Spleen (tissue), 11 donors: ENCODE data around the gene ZNF385B. TPM values are rescaled to one million over a fixed set of nuclear protein-coding genes. Genes with fewer than 3 reads are reported as not detected.

Experiments
- DNase-seq: peaks from one replicate; pipeline ENCODE4 v3.0.0-alpha.2; 2020
- H3K27ac ChIP-seq, 8 donors: fragments of 200-600 bp; sonication (generic) in 7 of 8; 1 replicate in 4 of 8; 2 replicates in 4 of 8; pipeline versions ENCODE4 v1.5.0 to v1.8.0; 2016 to 2021; ENCODE audit warnings: inconsistent platforms in 4 of 8, mild to moderate bottlenecking in 4 of 8, moderate library complexity in 1 of 8
- H3K27me3 ChIP-seq, 7 donors: fragments of 200-600 bp; sonication (generic) in 6 of 7; replicated peaks in 1 of 7; 1 replicate in 4 of 7; 2 replicates in 3 of 7; pipeline versions ENCODE4 v1.5.0 to v1.8.0; 2016 to 2021; ENCODE audit warnings: inconsistent platforms in 3 of 7, mild to moderate bottlenecking in 1 of 7
- H3K36me3 ChIP-seq, 6 donors: fragments of 200-600 bp; sonication (generic) in 5 of 6; 1 replicate in 4 of 6; 2 replicates in 2 of 6; pipeline versions ENCODE4 v1.5.0 to v1.8.0; 2016 to 2021; ENCODE audit warnings: inconsistent platforms in 2 of 6
- H3K4me1 ChIP-seq, 6 donors: fragments of 200-600 bp; sonication (generic) in 5 of 6; 1 replicate in 3 of 6; 2 replicates in 3 of 6; pipeline versions ENCODE4 v1.5.0 to v1.8.0; 2016 to 2021; ENCODE audit warnings: inconsistent platforms in 3 of 6
- H3K4me3 ChIP-seq, 8 donors: fragments of 200-600 bp; sonication (generic) in 7 of 8; 1 replicate in 4 of 8; 2 replicates in 4 of 8; pipeline versions ENCODE4 v1.5.0 to v1.8.0; 2016 to 2021; ENCODE audit warnings: inconsistent platforms in 4 of 8, mild to moderate bottlenecking in 4 of 8, moderate library complexity in 2 of 8
- H3K9me3 ChIP-seq, 8 donors: fragments of 200-600 bp; sonication (generic) in 7 of 8; 1 replicate in 4 of 8; 2 replicates in 4 of 8; pipeline versions ENCODE4 v1.5.0 to v1.8.0; 2016 to 2021; ENCODE audit warnings: inconsistent platforms in 4 of 8
- POLR2A ChIP-seq, 3 donors: fragments of 450-650 bp; IDR thresholded peaks; one replicate each; pipeline ENCODE4 v1.5.1; 2017; ENCODE audit warnings: antibody characterized with exemption in 3 of 3, mild to moderate bottlenecking in 1 of 3
- POLR2AphosphoS5 ChIP-seq, 3 donors: sonication (generic); formaldehyde crosslinking; IDR thresholded peaks; one replicate each; pipeline ENCODE4 v1.5.1; 2017; ENCODE audit warnings: antibody characterized with exemption in 3 of 3
- WGBS, 5 donors: extraction: QIAGEN DNeasy Blood & Tissue Kit in 3 of 5; methylation state at CpG; one replicate each; pipeline versions ENCODE4 v1.1.5 to v1.1.7; 2013 to 2018; 5-methylcytosine and 5-hydroxymethylcytosine counted together
- intact Hi-C: fragments of 100-400 bp; cut with DNase I; formaldehyde crosslinking; loops from one replicate; pipeline ENCODE4 v1.15.0; 2023; ENCODE audit warnings: low total_unique reads
- polyA plus RNA-seq, 3 donors: library from polyadenylated mRNA; stranded (reverse); fragments of 200-250 nt; gene quantifications; one replicate each; pipeline ENCODE4 v1.2.1, GENCODE V29; 2013
- total RNA-seq, 7 donors: library from RNA; depleted of rRNA in 3 of 7; stranded (reverse); fragments of >200 nt in 3 of 7; fragmentation: NEBNext Ultra II Directional in 4 of 7; extraction: Animal tissue kit (Norgen Biotek cat#: 25700) in 4 of 7; gene quantifications; one replicate each; pipeline versions ENCODE4 v1.1.0 to v1.2.1, GENCODE V29; 2016 to 2021
- TF ChIP-seq, protein P1 (sequence below), 11 experiments: fragments of 200-600 bp in 7 of 11; fragments of 450-650 bp in 4 of 11; sonication (generic) in 4 of 11; IDR thresholded peaks in 8 of 11; conservative IDR thresholded peaks in 3 of 11; 1 replicate in 7 of 11; 2 replicates in 4 of 11; pipeline versions ENCODE4 v1.4.0 to v1.8.0; 2016 to 2021; ENCODE audit warnings: antibody characterized with exemption in 11 of 11, inconsistent platforms in 4 of 11, mild to moderate bottlenecking in 1 of 11
- donor health status: healthy with polysubstance abuse.
- donor health status: DM: no; HTN: no; CAD: no; lungs with moderate emphysema.
- donor health status: DM: no; HTN: no; CAD: no.
- donor health status: Bipolar disorder and iron deficiency.
- donor health status: healthy.
- donor health status: DM: no; HTN: no; CAD: no.
- donor health status: DM: yes; HTN: yes; CAD: no.

ZNF385B gene
- total and polyA plus RNA-seq, 10 donors, result 0.03 to 4.3 (median 0.37) TPM; not detected in 3

GRCh38 chr2:179442206-179442605 lies 419.2 kb downstream of the ZNF385B start:
- 35 to 57% (median 46%) methylated on average over 1 of the region's 1 CpG for WGBS, 5 donors
- DNase-seq, result no peak

GRCh38 chr2:179441551-179441950 lies 419.9 kb downstream of the ZNF385B start:
- TF ChIP-seq POLR2AphosphoS5 (IDR thresholded peaks at IDR 0.05) (no peak), POLR2A (IDR thresholded peaks at IDR 0.05) (no peak)
- TF ChIP-seq, protein P1, sequence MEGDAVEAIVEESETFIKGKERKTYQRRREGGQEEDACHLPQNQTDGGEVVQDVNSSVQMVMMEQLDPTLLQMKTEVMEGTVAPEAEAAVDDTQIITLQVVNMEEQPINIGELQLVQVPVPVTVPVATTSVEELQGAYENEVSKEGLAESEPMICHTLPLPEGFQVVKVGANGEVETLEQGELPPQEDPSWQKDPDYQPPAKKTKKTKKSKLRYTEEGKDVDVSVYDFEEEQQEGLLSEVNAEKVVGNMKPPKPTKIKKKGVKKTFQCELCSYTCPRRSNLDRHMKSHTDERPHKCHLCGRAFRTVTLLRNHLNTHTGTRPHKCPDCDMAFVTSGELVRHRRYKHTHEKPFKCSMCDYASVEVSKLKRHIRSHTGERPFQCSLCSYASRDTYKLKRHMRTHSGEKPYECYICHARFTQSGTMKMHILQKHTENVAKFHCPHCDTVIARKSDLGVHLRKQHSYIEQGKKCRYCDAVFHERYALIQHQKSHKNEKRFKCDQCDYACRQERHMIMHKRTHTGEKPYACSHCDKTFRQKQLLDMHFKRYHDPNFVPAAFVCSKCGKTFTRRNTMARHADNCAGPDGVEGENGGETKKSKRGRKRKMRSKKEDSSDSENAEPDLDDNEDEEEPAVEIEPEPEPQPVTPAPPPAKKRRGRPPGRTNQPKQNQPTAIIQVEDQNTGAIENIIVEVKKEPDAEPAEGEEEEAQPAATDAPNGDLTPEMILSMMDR (IDR thresholded peaks at IDR 0.05 in 8 of 11, conservative IDR thresholded peaks at IDR 0.05 in 3 of 11), result no peak
- Histone ChIP-seq H3K27me3 (peaks cover 0 to 4% (median 0%) of the 10 kb centered on the region in 7 donors), H3K9me3 (no peaks in the 10 kb centered on the region), H3K36me3 (no peaks in the 10 kb centered on the region), H3K4me1 (no peaks in the 10 kb centered on the region), H3K27ac (no peak overlapping the region), H3K4me3 (no peak overlapping the region)
- intact Hi-C loops, result loop anchor here (5.0 kb wide), 1 partner anchor 224 kb away; no protein-coding TSS in a partner anchor
- no peak for DNase-seq
- 75 to 88% (median 82%) methylated on average over 2 of the region's 2 CpGs for WGBS, 5 donors

More at GRCh38 chr2:179442206-179442605, 419.2 kb downstream of the ZNF385B start:
- TF ChIP-seq POLR2A (IDR thresholded peaks at IDR 0.05), result no peak
- TF ChIP-seq POLR2AphosphoS5 (IDR thresholded peaks at IDR 0.05), result no peak
- TF ChIP-seq, protein P1 (IDR thresholded peaks at IDR 0.05 in 8 of 11, conservative IDR thresholded peaks at IDR 0.05 in 3 of 11), result no peak
- Histone ChIP-seq H3K4me3 (no peak overlapping the region), H3K27me3 (peaks cover 0 to 4% (median 0%) of the 10 kb centered on the region in 7 donors), H3K9me3 (no peaks in the 10 kb centered on the region), H3K4me1 (no peaks in the 10 kb centered on the region), H3K36me3 (no peaks in the 10 kb centered on the region), H3K27ac (no peak overlapping the region)
- intact Hi-C loops, result loop anchor here (5.0 kb wide), 1 partner anchor 225 kb away; no protein-coding TSS in a partner anchor

DNA sequence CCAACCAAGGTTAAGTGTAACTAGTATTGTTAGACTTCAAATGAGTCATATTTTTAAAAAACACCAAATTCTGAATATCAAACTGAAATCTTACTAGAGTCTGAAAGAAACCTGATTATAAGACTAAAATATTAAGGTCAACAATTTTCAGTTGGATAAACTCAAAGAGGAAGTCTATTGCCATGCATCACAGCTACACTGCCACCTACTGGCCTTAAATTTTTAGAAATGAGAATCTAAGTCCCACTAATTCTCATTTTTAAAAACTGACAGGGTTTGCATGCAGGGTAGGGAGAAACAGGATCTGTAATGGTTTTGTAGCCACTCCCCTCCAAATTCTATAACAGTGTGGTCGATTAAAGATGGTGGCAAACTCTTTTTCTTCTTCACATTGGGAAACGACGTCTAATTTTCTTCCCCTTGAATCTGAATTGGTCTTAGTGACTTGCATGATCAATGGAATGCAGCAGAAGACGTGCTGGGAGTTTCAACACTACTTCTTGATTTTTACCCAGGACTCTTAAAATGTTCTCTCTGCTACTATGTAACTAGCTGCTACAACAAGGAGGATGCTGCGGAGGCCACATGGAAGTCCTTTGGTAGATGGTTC lies 420.7 kb downstream of the ZNF385B start:
- Histone ChIP-seq H3K27me3 (peaks cover 0 to 4% (median 0%) of the 10 kb centered on the region in 7 donors), H3K9me3 (no peaks in the 10 kb centered on the region), H3K36me3 (no peaks in the 10 kb centered on the region), H3K27ac (no peak overlapping the region), H3K4me3 (no peak overlapping the region), H3K4me1 (no peaks in the 10 kb centered on the region)
- DNase-seq, result no peak
- TF ChIP-seq, protein P1 (IDR thresholded peaks at IDR 0.05 in 8 of 11, conservative IDR thresholded peaks at IDR 0.05 in 3 of 11), result peak in 9 of 11 experiments; percentile 19 to 65 (median 60)
- no peak for TF ChIP-seq POLR2A (IDR thresholded peaks at IDR 0.05)
- intact Hi-C loops, result loop anchor here (5.0 kb wide), 1 partner anchor 223 kb away; no protein-coding TSS in a partner anchor
- WGBS, 5 donors, result 66 to 81% (median 78%) methylated on average over 5 of the region's 5 CpGs

- H3K9me3 ChIP-seq, result no peaks in the 10 kb centered on the region
- no peaks in the 10 kb centered on the region for H3K36me3 ChIP-seq
- peaks cover 0 to 4% (median 0%) of the 10 kb centered on the region in 7 donors for H3K27me3 ChIP-seq
- intact Hi-C loops, result no loop called here
- no peak overlapping the region for H3K4me3 ChIP-seq
- no peak for DNase-seq
- TF ChIP-seq, protein P1 (IDR thresholded peaks at IDR 0.05 in 8 of 11, conservative IDR thresholded peaks at IDR 0.05 in 3 of 11), result no peak
- TF ChIP-seq POLR2AphosphoS5 (IDR thresholded peaks at IDR 0.05), result no peak
- TF ChIP-seq POLR2A (IDR thresholded peaks at IDR 0.05), result no peak
- 44 to 77% (median 60%) methylated on average over 4 of the region's 4 CpGs for WGBS, 5 donors
- no peak overlapping the region for H3K27ac ChIP-seq
- no peaks in the 10 kb centered on the region for H3K4me1 ChIP-seq
These were observed 422.8 kb downstream of the ZNF385B start for GRCh38 chr2:179438654-179439053.
